C4-2B (cell line): Measurements from ENCODE around the gene RMDN2.

Experiments used
- ZFX ChIP-seq: fragments of 450-650 bp; IDR thresholded peaks from 2 replicates; pipeline ENCODE4 v1.6.1; 2017
- TF ChIP-seq, protein P1 (sequence below): fragments of 450-650 bp; conservative IDR thresholded peaks from 2 replicates; pipeline ENCODE4 v1.5.1; 2017; ENCODE audit warnings: mild to moderate bottlenecking

DNA sequence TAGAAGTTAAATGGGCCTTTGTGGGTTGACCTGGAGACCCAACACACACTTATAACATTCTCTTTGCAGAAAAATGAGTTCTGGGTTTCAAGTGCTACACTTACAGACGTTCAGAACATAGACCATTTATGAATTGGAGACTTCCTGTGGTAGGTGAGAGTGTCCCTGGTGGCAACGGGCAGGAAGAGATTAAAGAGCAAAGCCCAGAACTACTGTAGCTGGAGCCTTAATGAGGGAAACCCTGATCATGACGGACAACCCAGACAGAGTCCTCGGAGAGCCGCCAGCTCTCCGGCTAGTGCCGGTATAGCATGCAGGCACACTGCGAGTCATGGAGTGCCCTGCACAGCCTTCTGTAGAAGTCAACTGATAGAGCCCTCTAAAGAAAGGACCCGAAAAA is 44.5 kb upstream of the RMDN2 start:
- TF ChIP-seq, protein P1, sequence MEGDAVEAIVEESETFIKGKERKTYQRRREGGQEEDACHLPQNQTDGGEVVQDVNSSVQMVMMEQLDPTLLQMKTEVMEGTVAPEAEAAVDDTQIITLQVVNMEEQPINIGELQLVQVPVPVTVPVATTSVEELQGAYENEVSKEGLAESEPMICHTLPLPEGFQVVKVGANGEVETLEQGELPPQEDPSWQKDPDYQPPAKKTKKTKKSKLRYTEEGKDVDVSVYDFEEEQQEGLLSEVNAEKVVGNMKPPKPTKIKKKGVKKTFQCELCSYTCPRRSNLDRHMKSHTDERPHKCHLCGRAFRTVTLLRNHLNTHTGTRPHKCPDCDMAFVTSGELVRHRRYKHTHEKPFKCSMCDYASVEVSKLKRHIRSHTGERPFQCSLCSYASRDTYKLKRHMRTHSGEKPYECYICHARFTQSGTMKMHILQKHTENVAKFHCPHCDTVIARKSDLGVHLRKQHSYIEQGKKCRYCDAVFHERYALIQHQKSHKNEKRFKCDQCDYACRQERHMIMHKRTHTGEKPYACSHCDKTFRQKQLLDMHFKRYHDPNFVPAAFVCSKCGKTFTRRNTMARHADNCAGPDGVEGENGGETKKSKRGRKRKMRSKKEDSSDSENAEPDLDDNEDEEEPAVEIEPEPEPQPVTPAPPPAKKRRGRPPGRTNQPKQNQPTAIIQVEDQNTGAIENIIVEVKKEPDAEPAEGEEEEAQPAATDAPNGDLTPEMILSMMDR, result peak; percentile 11; the same call in 1 of the 2 replicates
- TF ChIP-seq ZFX, result no peak
